Measurements from ENCODE around the gene ZDHHC5.

The ZDHHC5 gene

DNA sequence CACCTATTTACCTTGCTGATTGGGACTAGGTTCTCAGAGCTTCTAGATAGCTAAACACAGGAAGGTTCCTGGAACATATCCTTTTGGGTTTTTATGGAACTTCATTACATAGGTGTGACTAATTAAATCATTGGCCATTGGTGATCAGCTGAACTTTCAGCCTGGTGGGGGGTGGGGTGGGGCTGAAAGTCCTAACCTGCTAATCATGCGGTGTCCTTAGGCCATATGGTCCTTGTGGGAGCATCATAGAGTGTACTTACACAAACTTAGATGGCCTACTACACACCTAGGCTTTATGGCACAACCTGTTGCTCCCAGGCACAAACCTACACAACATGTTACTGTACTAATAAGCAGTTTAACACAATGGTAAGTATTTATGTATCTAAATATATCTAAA, 64.7 kb downstream of the ZDHHC5 start:
- DNase-seq = no peak

DNA sequence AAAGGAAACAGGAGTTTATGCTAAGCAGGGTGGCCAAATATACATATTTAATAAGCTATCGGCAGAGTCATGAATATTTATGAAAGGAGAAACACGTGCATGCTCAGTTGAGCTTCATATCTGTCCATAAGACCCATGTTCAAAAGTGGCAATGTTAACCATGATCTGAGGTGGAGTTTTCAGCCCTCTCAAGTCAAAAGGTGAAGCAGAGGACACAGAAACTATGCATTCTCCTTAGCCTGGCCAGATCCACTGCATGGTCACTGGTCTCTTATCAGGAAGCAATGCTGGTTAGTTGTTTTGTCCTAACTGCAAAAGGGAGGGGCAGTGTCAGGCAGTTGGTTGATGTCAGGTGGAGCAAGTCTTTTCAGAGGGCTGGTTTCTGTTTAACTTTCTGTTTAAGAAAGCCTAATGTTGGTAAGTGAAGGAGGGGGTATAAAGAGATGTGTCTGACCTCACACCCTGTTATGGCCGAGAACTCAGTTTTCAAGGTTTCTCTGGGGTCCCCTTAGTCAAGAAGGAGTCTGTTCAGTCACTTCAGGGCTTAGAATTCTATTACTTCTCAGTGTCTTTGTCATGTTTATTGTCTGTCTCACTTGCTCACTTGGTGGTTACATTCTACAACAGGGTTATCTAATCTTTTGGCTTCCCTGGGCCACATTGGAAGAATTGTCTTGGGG, 67.8 kb downstream of the ZDHHC5 start:
- no peak for DNase-seq

DNA sequence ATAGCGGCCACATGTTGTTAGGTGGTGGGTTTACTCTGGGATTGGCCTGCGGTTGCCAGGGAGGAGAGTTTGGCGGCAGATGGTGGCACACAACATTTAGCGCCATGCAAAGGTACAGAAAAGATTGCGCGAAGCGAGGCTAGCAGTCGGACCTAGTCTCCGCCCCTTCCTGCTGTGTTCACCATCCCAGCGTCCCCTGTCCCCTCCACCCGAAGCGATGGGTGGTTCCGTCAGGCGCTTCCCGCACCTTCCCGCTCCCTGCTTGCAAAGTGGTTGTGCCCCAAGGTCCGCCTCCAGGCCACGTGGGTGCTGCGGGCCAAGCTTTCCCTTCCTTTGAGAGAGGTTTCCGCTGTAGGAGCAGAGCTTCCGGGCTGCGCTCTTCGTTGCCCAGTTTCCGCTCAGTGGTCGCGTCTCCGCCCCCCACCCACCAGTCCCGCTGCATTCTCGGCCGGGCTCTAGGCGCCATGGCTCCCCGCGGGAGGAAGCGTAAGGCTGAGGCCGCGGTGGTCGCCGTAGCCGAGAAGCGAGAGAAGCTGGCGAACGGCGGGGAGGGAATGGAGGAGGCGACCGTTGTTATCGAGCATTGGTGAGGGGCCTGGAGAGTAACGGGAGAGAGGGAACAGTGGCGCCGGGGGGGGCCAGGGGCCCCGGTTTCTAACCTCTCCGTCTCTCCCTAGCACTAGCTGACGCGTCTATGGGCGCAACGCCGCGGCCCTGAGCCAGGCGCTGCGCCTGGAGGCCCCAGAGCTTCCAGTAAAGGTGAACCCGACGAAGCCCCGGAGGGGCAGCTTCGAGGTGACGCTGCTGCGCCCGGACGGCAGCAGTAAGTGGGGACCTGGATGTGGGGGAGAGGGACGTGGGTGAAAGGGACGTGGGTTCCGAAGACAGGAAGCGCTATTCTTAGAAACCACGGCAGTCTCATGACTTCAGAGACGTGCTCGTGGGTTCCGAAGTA, 73.5 kb downstream of the ZDHHC5 start, which contains the start of gene SELENOH:
SELENOH (plus strand) TSS at position 360 of the 955 bp plus-strand sequence; CDS start at position 465, 105 bp downstream.
- DNase-seq = peak; percentile 92 to 93

DNA sequence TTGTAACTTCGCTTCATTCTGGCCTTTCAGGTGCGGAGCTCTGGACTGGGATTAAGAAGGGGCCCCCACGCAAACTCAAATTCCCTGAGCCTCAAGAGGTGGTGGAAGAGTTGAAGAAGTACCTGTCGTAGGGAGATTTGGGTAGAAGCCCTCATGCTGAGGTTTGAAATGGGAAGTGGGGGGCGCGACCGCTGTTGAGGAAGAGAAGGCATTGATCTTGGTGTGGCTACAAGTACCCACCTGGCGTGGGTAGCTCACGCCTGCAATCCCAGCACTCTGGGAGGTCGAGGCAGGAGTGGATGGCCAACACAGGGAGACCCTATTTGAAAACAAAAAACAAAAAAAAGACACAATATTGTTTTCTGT, 74.2 kb downstream of the ZDHHC5 start:
- no peak for DNase-seq

DNA sequence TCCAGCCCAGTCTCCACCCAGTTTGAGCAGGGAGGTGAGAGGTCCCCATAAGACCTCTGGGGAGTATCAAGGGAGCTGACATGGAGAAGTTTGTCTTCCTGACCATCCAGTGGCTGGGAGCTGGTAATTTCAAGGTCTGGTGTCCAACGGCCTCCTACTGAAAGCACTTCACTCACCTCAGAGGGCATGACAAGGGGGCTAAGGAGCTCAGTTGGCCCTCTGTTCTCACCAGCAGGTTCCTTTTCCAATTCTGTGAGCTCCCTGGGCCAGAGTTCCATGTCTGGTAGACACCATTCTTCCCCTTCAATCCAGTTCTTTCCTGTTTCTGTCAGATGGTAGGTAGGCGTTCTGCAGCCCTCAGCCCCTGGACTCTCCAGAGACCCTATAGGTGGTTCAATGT, 76.4 kb downstream of the ZDHHC5 start:
- no peak for DNase-seq

DNA sequence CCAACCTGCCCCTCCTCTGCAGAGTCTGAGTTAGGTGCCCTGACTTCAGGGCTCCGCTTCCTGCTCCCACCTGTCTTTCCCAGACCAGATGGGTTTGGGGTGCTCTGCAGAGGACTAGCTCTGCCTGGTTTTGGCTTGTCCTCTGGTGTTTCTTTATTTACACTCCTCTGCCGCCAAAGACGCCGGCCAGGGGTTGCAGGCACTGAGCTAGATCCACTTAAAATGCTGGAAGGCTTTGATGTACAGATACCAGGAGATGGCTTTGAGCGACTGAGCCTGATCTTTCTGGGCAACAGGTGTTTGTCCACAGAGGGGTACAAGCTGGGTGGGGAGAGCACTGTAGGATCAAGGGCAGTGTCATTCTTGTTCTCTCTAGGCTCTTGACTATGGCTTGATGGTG, 77.3 kb downstream of the ZDHHC5 start:
- no peak for DNase-seq

DNA sequence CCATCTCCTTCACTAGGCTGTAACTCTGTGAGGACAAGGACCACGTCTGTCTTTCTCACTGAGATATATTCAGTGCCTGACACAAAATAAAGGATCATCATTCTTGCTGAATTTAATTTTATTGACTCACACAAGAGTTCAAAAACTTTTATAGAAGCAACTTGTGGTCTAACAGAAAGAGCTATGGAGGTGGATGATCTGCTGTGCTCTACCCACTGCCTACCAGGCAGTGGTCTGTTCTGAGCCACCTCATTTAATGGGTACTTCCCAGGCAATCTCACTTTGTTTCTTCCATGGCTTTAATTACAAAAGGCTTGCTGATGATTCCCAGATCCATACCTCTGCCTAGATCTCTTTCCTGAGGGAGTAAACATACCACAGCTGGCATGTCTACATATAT, 79.0 kb downstream of the ZDHHC5 start:
- DNase-seq = no peak

Measured in stimulated activated CD4-positive, alpha-beta T cell treated with anti-CD3 and anti-CD28 coated beads, Interleukin-2, amount 100 ng/mL, for 48 hours (primary cell).